ENCODE data around the gene RTRAF. TPM values are rescaled to one million over a fixed set of nuclear protein-coding genes. Genes with fewer than 3 reads are reported as not detected.
A peak's percentile ranks its signal among the peaks of the same experiment; 100 is the strongest.

The RTRAF gene
- total RNA-seq, 1 experiment from 2014 or later = 350 TPM

DNA sequence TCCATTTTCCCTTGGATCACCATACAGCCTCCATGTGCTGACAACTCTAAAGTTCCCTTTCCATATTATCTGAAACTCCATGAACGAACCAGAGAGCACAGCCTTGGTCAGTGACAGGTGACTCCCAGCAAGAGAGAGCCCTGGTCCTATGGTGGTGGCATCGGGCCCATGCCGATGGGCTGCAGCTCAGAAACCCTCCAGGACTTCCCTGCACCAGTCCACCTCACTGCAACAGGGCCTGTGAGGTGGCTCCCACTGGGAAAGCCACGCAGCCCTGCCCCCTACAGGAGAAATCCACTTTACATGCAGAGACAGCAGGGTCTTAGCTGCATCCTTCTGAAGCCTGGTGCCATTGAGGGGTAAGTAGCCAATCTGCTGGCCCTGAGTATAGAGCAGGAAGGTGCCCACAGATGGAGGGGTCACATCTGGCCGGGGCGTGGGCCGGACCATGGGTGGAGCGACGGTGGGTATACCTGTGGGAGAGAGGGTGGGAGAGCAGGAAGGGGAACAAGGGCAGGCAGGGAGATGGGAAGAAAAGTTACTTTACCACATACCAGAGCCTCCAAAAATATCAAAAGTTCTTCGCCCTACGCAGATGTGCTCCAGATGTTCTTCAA lies 24.7 kb downstream of the RTRAF start:
- Histone ChIP-seq H3K4me1 (ENCODE audit: insufficient read depth, low read length) (peaks cover 2% of the 10 kb centered on the region; the same call in 1 of the 2 replicates), H3K79me2 (ENCODE audit: insufficient read depth, low read length) (no peaks in the 10 kb centered on the region), H3K27me3 (ENCODE audit: insufficient read depth, low read length) (no peaks in the 10 kb centered on the region), H3K79me1 (ENCODE audit: insufficient read depth, low read depth, low read length, poor library complexity, severe bottlenecking) (no peaks in the 10 kb centered on the region), H2AFZ (ENCODE audit: low read length) (no peak overlapping the region), H2BK5ac (ENCODE audit: insufficient read length, low read length) (no peak overlapping the region), H2BK20ac (ENCODE audit: low read depth, low read length, poor library complexity, severe bottlenecking) (no peak overlapping the region), H3K23ac (ENCODE audit: insufficient read length, low read depth, low read length) (no peak overlapping the region), H3K27ac (ENCODE audit: insufficient read length, low read depth, low read length) (no peak overlapping the region), H3K18ac (ENCODE audit: insufficient read length, low read depth, low read length) (no peak overlapping the region), H3K9ac (ENCODE audit: extremely low read depth, insufficient read length, low read length) (no peak overlapping the region), H2BK15ac (ENCODE audit: low read depth, low read length) (no peak overlapping the region), H3K4me2 (ENCODE audit: insufficient read depth, insufficient read length, low read length) (no peak overlapping the region), H2BK12ac (ENCODE audit: insufficient read length, low read depth, low read length) (no peak overlapping the region), H4K8ac (replicated peaks; ENCODE audit: insufficient read length, low read depth, low read length) (no peak overlapping the region), H2AK5ac (ENCODE audit: insufficient read length, low read length) (no peak overlapping the region), H4K5ac (ENCODE audit: insufficient read length, low read depth, low read length) (no peak overlapping the region), H4K20me1 (ENCODE audit: control insufficient read depth, insufficient read depth, insufficient read length) (no peaks in the 10 kb centered on the region), H2BK120ac (ENCODE audit: low read depth, low read length, poor library complexity, severe bottlenecking) (no peak overlapping the region), H3T11ph (ENCODE audit: low read length) (no peak overlapping the region), H3K56ac (ENCODE audit: insufficient read length, low read depth, low read length) (no peak overlapping the region), H3K9me3 (ENCODE audit: control insufficient read depth, low read depth, low read length) (no peaks in the 10 kb centered on the region), H3K14ac (ENCODE audit: insufficient read depth, low read length) (no peak overlapping the region), H4K91ac (ENCODE audit: insufficient read length, low read depth, low read length) (no peak overlapping the region), H3K23me2 (ENCODE audit: insufficient read length, low read depth, low read length, poor library complexity, severe bottlenecking) (no peaks in the 10 kb centered on the region), H3K4ac (ENCODE audit: low read depth, low read length) (no peak overlapping the region)
- Mint-ChIP-seq H3K27ac (peak overlapping the region; percentile 44 to 86 (median 73); a peak in 2 of 7 replicates), H3K9me3 (no peaks in the 10 kb centered on the region), H3K4me3 (no peak overlapping the region), H3K4me1 (peaks cover 32 to 40% of the 10 kb centered on the region in 2 experiments), H3K36me3 (ENCODE audit: insufficient read depth in 1 of 3, low read depth in 3 of 3) (peaks cover 13 to 30% (median 20%) of the 10 kb centered on the region in 3 experiments; a peak in 6 of 7 replicates), H3K27me3 (ENCODE audit: low read depth) (no peaks in the 10 kb centered on the region; the same call in 1 of the 2 replicates)
- DNase-seq = peak; percentile 69
- TF ChIP-seq CTCF (conservative IDR thresholded peaks at IDR 0.05) = peak; percentile 66
- no CpG with 5 or more reads among the region's 11 CpGs for WGBS (ENCODE audit: extremely low coverage, insufficient read length, low lambda C conversion rate)
